Activated CD4-positive, alpha-beta T cell treated with anti-CD3 and anti-CD28 coated beads, Interleukin-2, Interleukin-4, amounts not matched to agents 100 ng/mL and 50 ng/mL, durations not matched to agents 16 hours and 8 hours (primary cell): ENCODE data around the gene F2RL2.
A peak's percentile ranks its signal among the peaks of the same experiment; 100 is the strongest.
"Not testable (repeated sequence)": the region's sequence is repeated elsewhere in the genome, so short reads cannot be mapped to it uniquely, and the experiment has no call there.

Experiments
- DNase-seq: peaks from one replicate; pipeline ENCODE4 v3.0.0-alpha.2; 2020; ENCODE audit warnings: low spot score

F2RL2 gene

DNA sequence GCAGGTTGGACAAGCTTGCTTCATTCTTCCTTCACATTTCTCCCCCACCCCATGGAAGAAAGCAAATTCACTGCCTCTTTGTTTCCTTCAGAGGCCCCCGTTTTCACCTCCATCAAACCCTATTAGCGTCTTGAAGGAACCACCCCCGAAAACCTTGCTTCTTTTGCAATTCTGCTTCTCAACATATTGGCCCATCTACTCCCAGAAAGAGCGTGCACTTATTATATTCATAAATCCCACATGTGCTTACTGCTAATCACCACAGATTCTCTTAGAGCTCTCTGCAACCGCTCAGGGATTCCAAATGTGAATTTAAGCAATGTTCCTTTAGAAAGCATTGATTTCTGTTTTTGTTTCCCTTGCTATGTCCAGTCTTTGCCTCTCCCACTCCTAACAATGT, 1.1 kb downstream of the F2RL2 start:
- no peak for DNase-seq

GRCh38 chr5:76620166-76620565, 3.0 kb downstream of the F2RL2 start:
- DNase-seq: no peak

DNA sequence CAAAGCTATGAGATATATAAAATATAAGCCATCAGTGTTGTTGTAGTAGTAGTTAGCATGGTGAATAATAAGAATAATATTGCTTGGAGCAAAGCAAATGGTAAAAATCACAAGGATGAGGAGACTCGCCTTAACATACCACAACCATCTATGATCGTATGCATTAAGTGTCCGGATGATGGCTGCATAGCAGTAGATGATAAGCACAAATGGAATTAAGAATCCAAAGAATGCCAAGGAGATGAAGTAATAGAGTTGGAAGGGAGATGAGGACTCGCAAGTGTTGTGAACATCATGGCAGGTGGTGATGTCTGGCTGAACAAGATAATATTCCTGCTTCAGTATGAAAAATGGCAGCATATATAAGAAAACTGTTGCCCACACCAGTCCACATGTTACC, 5.5 kb downstream of the F2RL2 start:
- no peak for DNase-seq

DNA sequence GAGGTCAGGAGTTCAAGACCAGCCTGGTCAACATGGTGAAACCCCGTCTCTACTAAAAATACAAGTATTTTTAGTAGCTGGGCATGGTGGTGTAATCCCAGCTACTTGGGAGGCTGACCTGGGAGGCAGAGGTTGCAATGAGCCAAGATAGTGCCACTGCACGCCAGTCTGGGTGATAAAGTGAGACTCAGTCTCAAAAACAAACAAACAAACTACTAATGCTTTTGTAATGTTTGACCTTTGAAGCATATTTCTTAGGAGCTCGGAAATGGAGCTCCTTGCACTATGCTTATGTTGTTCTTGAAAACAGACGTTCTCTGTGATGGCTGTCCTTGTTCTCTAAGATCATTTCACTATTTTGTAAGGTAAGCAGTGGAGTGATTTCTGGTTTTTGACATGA, 6.0 kb downstream of the F2RL2 start:
- DNase-seq: no peak

DNA sequence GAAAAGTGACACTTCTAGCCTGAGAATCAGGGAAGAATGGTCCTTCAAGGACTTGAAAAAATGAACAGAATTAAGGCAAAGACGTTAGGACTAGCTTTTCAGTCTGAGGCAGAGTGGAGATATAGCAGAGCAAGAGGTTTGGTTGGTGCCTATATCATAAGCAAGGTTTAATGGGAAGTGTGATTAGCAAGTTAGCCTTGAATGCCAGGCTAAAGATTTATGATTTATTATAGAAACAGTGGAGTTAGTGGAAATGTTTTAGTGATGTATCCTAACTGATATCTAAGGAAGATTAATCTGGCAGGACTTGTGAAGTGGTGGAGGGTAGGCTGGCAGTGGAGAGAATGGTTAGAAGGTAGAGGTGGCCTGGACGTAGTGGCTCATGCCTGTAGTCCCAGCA, 7.0 kb downstream of the F2RL2 start:
- DNase-seq: no peak

DNA sequence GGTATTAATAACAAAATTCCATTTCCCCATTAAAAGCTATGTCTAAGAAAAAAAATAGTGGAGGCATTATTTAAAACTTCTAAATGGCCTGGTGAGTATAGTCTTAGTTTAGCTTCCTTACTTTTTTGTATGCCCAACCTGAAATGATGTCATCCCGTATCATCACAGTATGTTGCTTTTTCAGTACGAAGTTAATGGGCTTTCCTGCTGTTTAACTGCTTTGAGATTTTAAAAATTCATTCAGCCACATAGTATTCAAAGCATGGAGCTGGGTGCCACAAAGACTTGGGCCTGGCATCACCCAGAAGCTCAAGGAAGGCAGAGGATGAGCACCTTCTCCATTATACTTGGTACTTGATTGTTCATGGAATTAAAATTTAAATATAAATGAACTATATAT, 7.4 kb downstream of the F2RL2 start:
- DNase-seq: no peak

- no peak for DNase-seq
Observed at GRCh38 chr5:76612942-76613341, 10.3 kb downstream of the F2RL2 start.

DNA sequence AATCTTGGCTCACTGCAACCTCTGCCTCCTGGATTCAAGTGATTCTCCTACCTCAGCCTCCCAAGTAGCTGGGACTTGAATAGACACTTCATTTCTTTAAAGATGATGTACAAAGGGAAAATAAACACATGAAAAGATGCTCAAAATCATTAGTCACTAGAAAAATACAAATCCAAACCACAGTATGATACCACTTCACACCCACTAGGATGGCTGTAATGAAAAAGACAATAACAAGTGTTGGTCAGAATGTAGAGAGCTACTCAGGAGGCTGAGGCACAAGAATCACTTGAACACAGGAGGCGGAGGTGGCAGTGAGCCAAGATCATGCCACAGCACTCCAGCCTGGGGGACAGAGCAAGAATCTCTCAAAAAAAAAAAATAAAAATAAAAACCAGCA, 13.0 kb downstream of the F2RL2 start:
- no peak for DNase-seq

- no peak for DNase-seq
Observed at GRCh38 chr5:76608833-76609232, 14.4 kb downstream of the F2RL2 start.

GRCh38 chr5:76607353-76607871, 15.8 kb downstream of the F2RL2 start:
- no peak for DNase-seq

DNA sequence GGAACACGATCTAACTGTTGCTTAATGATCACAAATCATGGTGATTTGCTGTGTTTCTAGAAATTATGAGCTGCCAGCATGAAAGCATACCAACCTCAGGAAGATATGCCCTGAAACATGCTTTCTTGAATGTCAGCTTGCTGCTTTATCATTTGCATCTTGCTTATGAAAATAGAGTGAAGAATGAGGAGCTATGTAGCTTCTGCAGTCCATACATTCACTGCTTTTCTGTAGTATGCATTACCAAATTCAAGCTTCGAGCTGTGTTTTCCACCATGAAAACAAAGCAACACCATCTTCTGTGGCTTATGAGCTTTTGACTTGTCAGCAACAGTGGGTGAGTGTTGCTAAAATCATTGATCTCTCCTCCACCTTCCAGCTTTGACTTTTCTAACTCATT, 16.5 kb downstream of the F2RL2 start:
- DNase-seq: no peak

DNA sequence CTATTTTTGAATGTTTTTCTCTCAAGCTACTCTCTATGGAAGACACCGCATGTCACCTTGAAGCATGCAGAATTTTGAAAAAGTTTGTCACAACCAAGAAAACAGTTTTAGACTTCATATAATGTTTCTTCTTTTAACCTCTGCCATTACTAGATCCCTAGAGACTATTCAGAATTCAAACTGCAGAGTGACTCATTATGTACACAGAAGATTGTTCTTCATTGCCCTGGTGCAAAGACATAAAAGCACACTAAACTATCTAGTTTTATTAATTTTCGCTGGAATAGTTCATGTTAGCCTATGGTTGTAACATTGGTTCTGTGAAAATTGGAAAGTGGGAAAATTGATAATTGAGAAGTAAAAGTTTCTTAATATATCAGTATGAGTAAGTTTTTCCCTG, 18.4 kb downstream of the F2RL2 start:
- DNase-seq: no peak

DNA sequence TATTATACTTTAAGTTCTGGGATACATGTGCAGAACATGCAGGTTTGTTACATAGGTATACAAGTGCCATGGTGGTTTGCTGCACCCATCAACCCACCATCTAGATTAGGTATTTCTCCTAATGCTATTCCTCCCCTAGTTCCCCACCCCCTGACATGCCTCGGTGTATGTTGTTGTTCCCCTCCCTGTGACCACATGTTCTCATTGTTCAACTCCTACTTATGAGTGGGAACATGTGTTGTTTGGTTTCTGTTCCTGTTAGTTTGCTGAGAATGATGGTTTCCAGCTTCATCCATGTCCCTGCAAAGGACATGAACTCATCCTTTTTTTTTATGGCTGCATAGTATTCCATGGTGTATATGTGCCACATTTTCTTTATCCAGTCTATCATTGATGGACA, 19.2 kb downstream of the F2RL2 start:
- not testable (repeated sequence) for DNase-seq

DNA sequence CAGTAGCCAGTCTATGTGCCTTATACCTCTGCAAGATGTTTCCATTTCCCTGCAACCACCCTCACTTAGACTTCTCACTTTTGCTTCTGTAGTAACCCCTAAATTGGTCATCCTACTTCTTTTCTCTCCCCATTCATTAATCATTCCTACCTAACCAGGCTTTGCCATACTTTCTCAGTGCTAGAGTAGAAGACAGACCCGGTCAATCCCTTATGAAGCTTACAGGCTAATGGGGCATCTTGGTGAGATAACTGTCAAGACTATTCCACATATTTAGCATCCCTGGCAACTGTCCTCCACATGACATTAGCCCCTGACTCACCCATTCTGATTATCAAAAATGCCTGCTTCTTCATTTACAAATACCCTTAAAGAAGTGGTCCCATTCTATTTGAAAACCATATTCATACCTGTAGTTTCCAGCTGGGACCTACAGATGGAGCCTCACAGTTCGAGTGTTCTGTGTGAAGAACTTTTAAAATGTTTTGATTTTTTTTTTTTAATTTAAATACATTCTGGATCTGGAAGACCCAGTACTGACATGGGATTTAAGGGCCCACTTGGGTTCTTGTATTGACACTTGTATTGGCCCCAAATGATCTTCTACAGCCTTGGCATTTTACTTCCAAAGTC, 21.0 kb downstream of the F2RL2 start:
- no peak for DNase-seq

GRCh38 chr5:76601470-76601869, 21.7 kb downstream of the F2RL2 start:
- peak; percentile 66 for DNase-seq

DNA sequence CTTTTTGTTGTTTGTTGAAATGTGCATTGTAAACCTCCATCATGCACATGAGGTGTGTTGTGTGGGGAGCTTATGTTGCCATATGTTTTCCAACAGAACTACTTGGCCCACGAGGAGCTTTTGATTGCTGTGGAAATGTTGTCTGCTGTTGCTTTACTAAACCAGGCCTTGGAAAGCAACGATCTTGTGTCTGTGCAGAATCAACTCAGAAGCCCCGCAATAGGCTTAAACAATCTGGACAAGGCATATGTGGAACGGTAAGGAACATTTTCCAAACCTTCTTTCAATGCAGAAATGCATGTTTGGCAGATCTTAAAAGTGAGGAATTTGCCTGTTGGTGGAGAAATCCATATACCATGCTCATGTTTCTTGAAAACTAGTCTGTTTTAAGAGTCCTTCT, 22.5 kb downstream of the F2RL2 start:
- no peak for DNase-seq

DNA sequence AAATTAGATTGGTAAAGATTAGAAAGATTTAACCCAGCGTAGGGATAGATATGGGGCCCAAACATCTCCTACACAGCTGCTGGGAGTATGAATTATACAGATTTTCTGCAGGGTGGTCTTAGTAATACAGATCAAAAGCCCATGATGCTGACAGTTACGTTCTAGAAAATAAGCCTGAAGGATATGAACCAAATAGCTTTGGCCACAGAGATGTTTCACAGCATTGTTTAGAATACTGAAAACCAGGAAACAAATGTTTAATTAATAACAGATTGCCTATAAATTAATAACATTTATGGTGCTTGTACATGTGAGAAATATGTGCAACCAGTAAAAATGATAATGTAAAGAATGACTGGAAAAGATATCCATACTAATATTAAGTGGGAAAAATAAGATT, 24.7 kb downstream of the F2RL2 start:
- no peak for DNase-seq

DNA sequence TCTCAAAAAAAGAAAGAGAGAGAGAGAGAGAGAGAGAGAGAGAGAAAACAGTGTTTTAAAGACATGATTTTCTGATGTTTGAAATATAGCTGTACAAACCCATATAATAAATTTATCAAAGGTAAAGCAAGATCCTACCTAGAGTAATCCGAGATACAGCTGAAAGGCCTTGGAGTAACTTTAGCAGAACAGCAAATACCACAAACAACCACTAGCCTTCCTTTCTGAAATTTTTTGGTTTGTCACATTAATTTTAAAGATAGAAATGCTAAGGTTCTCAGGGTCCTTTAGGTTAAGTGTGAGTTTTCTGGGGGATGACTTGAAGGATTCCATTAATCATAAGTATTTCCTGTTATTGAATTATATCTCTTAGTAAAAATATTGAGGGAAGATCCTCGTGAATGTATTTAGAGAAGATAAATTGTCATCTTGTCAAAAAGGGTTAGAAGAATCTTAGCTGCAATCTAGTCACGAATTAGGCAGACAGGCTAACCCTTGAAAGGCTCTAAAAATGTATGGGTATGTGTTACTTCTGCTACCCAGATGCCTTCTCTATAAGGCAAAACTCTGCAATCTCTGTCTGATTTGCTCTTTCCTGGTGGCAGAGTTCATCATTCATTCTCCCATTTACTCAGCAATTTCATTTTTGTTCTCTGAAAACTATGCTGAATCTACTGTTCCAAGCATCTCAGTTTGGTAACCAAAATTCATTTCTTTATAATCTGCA, 27.3 kb downstream of the F2RL2 start:
- DNase-seq: no peak

- no peak for DNase-seq
Observed at GRCh38 chr5:76594107-76594506, 29.1 kb downstream of the F2RL2 start.

GRCh38 chr5:76592692-76593091, 30.5 kb downstream of the F2RL2 start:
- DNase-seq: no peak

GRCh38 chr5:76591366-76591765, 31.8 kb downstream of the F2RL2 start:
- DNase-seq: no peak

- DNase-seq: peak; percentile 41
Observed at GRCh38 chr5:76590027-76590426, 33.2 kb downstream of the F2RL2 start.

- DNase-seq: no peak
Observed at GRCh38 chr5:76586531-76586930, 36.7 kb downstream of the F2RL2 start.

DNA sequence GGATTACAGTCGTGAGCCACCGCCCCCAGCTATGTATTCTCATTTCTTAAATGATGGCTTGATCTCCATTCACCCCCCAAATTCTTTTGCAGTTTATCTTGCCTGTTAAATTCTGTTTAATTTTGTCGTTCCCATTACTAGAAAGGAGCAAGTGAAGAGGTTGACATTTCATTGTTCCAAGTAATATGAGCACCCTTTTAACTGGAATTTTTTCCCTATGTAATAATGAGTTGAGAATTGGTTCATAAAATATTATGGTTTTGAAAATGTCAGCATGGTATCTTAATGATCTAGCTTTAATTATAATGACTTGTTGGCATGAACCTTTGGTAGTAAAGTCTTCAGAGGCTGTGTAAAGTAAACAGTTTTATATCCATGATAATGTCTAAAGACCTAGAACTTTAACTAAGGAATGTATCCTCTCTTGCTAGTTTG, 37.4 kb downstream of the F2RL2 start:
- DNase-seq: no peak
